Cardiac muscle cell (in vitro differentiated cells and primary cell): ENCODE data around the gene NEXMIF. TPM values are rescaled to one million over a fixed set of nuclear protein-coding genes. Genes with fewer than 3 reads are reported as not detected.

ENCODE experiments used
- DNase-seq, 2 donors: peaks; one replicate each; pipeline versions ENCODE4 v3.0.0 to v3.0.0-alpha.2; 2010 to 2017; ENCODE audit warnings: low read depth in 1 of 2, low spot score in 1 of 2
- H3K27ac ChIP-seq: fragments of 200-600 bp; sonication (generic); 2 replicates; pipeline ENCODE4 v1.5.1; 2016
- H3K27me3 ChIP-seq: fragments of 200-600 bp; sonication (generic); 2 replicates; pipeline ENCODE4 v1.6.0; 2016; ENCODE audit warnings: control low read depth
- H3K36me3 ChIP-seq: fragments of 200-600 bp; sonication (generic); 2 replicates; pipeline ENCODE4 v1.5.1; 2016; ENCODE audit warnings: control low read depth
- H3K4me1 ChIP-seq: fragments of 200-600 bp; sonication (generic); 2 replicates; pipeline ENCODE4 v1.8.1; 2017; ENCODE audit warnings: low read depth, mild to moderate bottlenecking, mixed run types
- H3K4me3 ChIP-seq: fragments of 200-600 bp; sonication (generic); 2 replicates; pipeline ENCODE4 v1.5.1; 2016; ENCODE audit warnings: mild to moderate bottlenecking
- H3K9me3 ChIP-seq: fragments of 200-600 bp; sonication (generic); 2 replicates; pipeline ENCODE4 v1.5.1; 2017; ENCODE audit warnings: low read depth, mild to moderate bottlenecking, control low read depth
- polyA plus RNA-seq: library from polyadenylated mRNA; unstranded; fragments of >200 nt; fragmentation: Nextera tagmentation; extraction: Ambion mirVana; gene quantifications from 2 replicates; pipeline ENCODE4 v1.2.1, GENCODE V29; 2016
- total RNA-seq: library from RNA; depleted of rRNA; stranded (reverse); fragments of >200 nt; gene quantifications from 2 replicates; pipeline ENCODE4 v1.2.3, GENCODE V29; 2016
- TF ChIP-seq, protein P1 (sequence below): IDR thresholded peaks from 2 replicates; pipeline ENCODE4 v1.5.1; 2012; ENCODE audit warnings: low read depth, mild to moderate bottlenecking, low read length

NEXMIF gene
- total and polyA plus RNA-seq, 2 experiments from 2014 or later = 1.0 TPM; not detected in 1

DNA sequence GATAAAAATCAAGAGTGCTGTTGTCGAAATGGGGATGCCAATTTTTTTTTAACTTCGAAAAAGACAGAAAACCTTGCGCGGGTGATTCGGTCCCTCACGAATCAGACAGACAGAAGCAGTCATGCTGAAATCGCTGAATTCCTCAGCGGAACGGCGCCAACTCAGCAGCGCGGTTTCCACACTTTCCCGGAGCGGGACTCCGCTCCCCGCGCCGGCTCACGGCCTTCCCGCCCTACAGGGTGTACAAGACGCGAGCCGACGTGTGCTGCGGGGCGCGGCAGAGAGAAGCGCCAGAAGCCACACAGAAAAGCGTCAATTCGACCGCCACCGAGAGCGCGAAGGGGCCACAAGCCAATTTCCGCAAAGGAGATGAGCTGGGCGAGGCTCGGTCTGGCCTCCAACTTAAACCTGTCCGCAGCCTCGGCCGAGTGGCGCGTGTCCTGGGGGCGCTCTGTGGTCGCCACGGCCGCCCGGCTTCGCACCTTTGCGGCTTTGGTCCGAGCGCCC lies 1.3 kb downstream of the NEXMIF start:
- TF ChIP-seq, protein P1, sequence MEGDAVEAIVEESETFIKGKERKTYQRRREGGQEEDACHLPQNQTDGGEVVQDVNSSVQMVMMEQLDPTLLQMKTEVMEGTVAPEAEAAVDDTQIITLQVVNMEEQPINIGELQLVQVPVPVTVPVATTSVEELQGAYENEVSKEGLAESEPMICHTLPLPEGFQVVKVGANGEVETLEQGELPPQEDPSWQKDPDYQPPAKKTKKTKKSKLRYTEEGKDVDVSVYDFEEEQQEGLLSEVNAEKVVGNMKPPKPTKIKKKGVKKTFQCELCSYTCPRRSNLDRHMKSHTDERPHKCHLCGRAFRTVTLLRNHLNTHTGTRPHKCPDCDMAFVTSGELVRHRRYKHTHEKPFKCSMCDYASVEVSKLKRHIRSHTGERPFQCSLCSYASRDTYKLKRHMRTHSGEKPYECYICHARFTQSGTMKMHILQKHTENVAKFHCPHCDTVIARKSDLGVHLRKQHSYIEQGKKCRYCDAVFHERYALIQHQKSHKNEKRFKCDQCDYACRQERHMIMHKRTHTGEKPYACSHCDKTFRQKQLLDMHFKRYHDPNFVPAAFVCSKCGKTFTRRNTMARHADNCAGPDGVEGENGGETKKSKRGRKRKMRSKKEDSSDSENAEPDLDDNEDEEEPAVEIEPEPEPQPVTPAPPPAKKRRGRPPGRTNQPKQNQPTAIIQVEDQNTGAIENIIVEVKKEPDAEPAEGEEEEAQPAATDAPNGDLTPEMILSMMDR = no peak
- Histone ChIP-seq H3K4me3 (peak overlapping the region; percentile 42), H3K27ac (no peak overlapping the region), H3K36me3 (no peaks in the 10 kb centered on the region), H3K9me3 (peaks cover 4% of the 10 kb centered on the region), H3K4me1 (no peaks in the 10 kb centered on the region), H3K27me3 (peaks cover 23% of the 10 kb centered on the region)
- DNase-seq = peak; percentile 7 to 26

DNA sequence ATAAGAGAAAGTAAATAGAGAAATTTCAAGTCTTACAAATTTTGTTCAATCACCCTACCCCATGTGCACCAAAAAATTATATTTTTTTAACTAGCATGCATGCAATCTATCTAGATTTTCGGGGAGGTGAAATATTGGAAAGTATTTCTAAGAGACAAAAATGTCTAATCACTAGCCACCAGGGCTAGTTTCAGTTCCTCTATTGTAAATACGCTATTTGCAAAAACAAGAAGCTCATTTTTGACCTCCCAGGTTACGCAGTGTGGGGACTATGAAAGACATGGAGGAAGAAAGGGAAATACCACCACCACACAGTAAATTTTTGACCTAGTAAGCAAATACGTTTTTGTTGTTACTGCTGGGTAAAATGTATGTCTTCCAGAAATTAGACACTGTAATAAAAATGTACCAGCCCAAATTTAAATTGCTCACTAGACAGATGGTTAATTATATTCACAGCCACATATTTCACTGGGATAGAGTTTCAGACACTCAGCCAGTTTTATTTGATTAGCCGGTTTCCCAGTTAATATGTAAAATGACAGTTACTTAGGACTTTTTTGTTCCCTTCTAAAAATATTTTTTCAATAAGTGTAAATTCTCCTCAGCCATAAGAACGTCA lies 2.2 kb downstream of the NEXMIF start:
- no peak overlapping the region for H3K27ac ChIP-seq
- peaks cover 4% of the 10 kb centered on the region for H3K9me3 ChIP-seq
- H3K4me3 ChIP-seq = no peak overlapping the region
- no peaks in the 10 kb centered on the region for H3K36me3 ChIP-seq
- peaks cover 23% of the 10 kb centered on the region for H3K27me3 ChIP-seq
- TF ChIP-seq, protein P1 = no peak
- no peaks in the 10 kb centered on the region for H3K4me1 ChIP-seq
- DNase-seq = no peak

DNA sequence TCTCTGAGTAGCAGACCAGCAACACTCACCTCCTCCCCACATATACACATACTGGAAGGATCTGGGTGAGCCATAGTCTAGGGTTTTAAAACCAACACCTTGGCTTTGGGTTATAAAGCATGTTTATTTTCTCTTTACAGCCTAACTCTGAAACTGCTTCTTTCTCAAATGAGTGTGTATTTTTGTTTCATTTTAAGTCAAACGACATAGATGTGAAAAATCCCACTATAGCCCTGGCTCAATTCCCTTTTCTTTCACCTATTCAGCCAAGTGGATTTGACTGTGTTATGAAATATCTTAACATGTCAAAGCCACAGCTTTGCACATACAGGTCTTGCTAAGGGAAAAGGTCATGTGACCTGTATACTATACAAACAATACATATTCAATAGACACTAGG lies 13.8 kb downstream of the NEXMIF start:
- no peaks in the 10 kb centered on the region for H3K36me3 ChIP-seq
- H3K27ac ChIP-seq = no peak overlapping the region
- TF ChIP-seq, protein P1 = no peak
- H3K4me1 ChIP-seq = no peaks in the 10 kb centered on the region
- no peak overlapping the region for H3K4me3 ChIP-seq
- no peaks in the 10 kb centered on the region for H3K27me3 ChIP-seq
- DNase-seq = no peak
- no peaks in the 10 kb centered on the region for H3K9me3 ChIP-seq

DNA sequence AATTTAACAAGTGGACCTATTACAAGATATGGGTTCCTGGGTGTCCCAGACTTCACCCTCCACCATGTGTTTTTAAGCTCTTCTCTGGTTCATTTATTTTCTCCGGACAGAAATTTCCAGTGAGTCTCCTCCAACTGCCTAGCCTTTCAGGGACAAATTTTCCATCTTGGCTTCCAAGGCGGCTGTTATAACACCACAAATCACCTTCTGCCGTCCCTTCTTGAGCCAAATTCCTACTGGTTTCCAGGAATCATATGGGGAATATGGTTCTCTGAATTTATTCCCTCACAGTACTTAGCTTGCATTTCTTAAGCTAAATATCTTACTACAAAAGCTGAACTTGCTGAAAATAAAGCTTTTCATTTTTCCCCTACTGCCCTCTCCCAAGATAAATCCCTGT lies 18.8 kb downstream of the NEXMIF start:
- Histone ChIP-seq H3K36me3 (no peaks in the 10 kb centered on the region), H3K27me3 (no peaks in the 10 kb centered on the region), H3K9me3 (no peaks in the 10 kb centered on the region), H3K27ac (no peak overlapping the region), H3K4me3 (no peak overlapping the region), H3K4me1 (no peaks in the 10 kb centered on the region)
- TF ChIP-seq, protein P1 = no peak
- no peak for DNase-seq

DNA sequence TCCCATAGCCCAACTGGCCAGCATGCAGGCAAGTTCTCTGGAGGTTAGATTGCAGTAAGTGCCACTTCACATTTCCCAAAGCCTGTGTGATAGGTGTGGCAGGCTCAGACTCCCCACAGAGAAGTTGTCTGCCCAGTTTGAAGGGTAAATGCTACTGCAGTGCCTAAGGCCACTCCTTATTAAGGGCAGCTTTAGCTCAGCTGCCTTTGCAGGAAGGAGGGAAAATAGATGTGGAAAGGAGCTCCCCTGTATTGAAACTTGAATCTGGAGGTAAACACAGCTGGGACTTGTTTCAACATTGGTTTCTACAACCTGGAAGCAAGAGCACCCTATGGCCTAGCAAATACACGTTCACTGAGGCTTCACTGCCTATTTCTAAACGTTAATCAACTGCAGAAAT lies 22.4 kb downstream of the NEXMIF start:
- H3K9me3 ChIP-seq = no peaks in the 10 kb centered on the region
- no peak overlapping the region for H3K27ac ChIP-seq
- H3K36me3 ChIP-seq = no peaks in the 10 kb centered on the region
- no peaks in the 10 kb centered on the region for H3K4me1 ChIP-seq
- no peak for DNase-seq
- H3K4me3 ChIP-seq = no peak overlapping the region
- no peaks in the 10 kb centered on the region for H3K27me3 ChIP-seq
- TF ChIP-seq, protein P1 = no peak
